Measurements from ENCODE around the gene LMBRD1.
"Not testable (repeated sequence)": the region's sequence is repeated elsewhere in the genome, so short reads cannot be mapped to it uniquely, and the experiment has no call there.

LMBRD1 gene

DNA sequence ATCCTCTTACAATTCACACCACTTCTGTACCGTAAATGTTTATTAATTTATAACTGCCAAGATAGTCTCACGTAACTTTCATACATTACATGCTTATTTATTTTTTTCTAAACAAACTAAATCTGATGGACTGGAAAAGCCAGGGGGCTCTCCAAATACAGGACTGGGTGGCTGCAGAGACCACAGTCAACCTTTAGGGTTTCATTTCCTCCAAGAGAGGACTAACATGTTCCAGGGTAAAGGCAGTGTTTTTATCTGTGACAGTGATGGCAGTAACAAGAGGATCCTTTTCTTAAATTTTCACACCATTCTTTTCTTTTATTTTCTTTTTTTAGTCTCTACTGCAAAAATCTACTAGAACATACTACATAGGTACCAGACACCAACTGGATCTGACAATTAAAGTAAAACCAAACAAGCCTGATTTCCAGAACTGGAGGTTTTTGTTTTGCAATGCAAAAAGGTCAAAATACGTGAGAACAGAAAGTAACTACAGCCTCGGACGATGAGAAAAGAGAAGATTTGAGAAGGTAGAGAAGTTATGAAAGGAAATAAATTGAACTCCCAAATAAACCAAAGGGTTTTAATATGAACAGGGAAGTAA is 1.2 kb downstream of the LMBRD1 start:
- DNase-seq, result no peak

DNA sequence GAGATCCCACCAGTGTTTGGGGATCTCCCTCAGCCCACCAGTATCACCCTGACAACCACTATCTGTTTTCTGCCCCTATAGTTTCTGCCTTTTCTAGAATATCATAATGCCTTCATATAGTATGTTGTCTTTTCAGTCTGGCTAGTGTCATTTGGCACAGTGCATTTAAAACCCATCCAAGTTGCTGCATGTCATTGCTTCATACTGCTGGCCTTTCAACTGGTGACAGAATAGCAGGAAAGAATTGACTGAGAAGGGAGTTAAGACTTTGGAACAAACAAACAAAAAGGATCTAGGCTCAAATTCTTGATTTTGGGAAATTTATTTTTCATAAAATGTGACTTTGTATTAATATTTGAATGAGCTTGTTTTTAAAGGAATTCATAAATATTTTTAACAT is 4.5 kb downstream of the LMBRD1 start:
- no peak for DNase-seq

- no peak for DNase-seq
Observed at GRCh38 chr6:69791065-69791471, 5.7 kb downstream of the LMBRD1 start.

GRCh38 chr6:69790629-69791028 is 6.2 kb downstream of the LMBRD1 start:
- DNase-seq, result no peak

DNA sequence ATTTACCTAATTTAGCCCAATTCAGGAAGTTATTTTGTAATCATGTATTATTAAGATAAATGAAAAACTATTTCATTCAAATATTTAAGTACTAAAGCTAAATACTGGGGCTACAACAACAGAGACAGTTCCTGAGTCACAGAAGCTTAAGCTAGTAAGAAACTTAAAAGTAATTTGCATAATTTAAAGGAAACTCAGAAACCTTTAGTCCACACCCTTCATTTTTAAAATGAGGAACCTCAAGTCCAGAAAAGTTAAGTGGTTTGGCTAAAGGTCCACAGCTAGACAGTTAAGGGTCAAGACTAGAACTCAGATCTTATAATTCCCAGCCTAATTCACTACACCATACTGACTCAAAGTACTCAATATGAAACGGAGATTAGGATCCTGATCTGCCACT is 7.2 kb downstream of the LMBRD1 start:
- no peak for DNase-seq

GRCh38 chr6:69787436-69787835 is 9.4 kb downstream of the LMBRD1 start:
- not testable (repeated sequence) for DNase-seq

DNA sequence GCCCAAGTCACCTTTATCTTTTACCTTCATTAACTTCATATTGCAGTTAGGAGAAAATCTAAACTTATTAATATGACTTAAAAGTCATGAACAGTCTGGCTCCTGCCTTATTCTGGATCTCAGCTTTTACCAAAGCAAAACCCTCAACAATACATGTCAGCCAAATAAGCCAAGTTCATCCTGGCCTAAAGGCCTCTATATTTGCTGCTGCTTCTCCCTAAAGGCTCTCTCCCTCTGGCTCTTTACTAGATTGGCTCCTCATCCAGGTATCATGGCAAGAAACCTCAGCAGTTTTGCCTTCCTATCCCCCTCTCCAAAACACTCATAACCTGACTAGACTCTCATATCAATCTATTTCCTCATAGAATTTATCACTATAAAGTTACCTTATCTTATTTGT is 11.1 kb downstream of the LMBRD1 start:
- no peak for DNase-seq

- DNase-seq, result no peak
Observed at GRCh38 chr6:69784595-69785377, 12.0 kb downstream of the LMBRD1 start.

- no peak for DNase-seq
Observed at GRCh38 chr6:69783108-69783507, 13.7 kb downstream of the LMBRD1 start.

DNA sequence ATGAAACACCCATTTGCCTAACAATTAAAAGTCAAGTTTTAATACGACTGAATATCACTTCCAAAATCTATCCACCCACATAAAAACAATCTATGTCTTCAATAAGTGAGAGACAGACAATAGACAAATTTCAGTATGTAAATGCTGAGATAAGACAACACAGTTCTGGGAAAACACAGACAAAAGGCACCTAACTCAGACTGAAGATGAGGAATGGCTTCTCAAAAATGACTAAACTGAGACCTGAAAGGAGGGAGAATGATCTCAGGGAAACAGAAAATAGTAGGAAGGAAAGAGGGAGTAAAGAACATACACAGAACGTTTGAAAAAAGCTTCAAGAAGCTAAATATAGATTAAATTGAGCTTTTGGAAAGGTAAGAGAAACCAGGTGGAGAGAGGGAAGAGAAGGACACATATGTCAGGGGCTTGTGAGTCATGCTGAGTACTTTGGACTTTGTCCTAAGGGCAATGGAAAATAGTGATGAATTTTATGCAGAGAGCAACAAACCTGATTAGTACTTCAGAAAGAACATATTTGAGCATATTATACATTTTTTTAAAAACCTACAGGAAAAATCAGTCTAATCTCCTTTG is 16.1 kb downstream of the LMBRD1 start:
- DNase-seq, result no peak

DNA sequence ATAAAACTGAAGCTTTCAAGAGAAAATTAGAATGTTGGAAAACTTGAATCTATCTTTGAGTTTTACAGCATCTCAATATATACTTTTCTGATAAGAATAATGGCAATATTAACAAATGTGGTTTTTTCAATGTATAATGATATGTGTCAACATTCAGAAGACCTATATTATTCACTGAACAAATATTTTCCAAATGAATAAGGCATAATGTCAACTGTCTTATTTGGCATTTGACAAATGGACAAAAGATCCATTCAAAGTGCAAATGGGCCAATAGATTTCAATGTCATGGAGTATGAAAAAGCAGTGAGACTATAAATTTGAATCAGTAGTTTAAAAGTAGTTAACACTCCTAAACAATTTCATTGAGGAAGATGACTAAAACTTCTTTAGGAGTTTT is 20.9 kb downstream of the LMBRD1 start:
- DNase-seq, result no peak

- no peak for DNase-seq
Observed at GRCh38 chr6:69775585-69775849, 21.3 kb downstream of the LMBRD1 start.

- no peak for DNase-seq
Observed at GRCh38 chr6:69774740-69775584, 21.8 kb downstream of the LMBRD1 start.

GRCh38 chr6:69771158-69771906 is 25.5 kb downstream of the LMBRD1 start:
- no peak for DNase-seq

DNA sequence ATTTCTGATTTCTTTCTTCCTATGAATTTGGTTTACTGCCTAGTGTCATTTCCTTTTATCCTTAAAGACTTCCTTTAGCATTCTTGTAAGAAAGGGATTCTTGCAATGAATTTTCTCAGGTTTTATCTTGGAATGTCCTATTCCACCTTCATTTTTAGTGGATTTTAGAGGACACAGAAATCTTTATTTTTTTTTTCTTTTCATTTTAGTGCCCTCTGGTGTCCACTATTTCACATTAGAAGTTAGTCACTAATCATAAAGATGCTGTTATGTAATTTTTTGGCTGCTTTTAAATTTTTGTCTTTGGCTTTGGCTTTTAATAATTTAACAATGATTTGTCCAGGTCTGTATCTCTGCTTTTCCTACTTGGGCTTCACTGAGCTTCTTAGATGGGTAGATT is 28.1 kb downstream of the LMBRD1 start:
- DNase-seq, result no peak

GRCh38 chr6:69763763-69764162 is 33.0 kb downstream of the LMBRD1 start:
- no peak for DNase-seq

- no peak for DNase-seq
Observed at GRCh38 chr6:69761853-69762252, 35.0 kb downstream of the LMBRD1 start.

- no peak for DNase-seq
Observed at GRCh38 chr6:69758214-69758613, 38.6 kb downstream of the LMBRD1 start.

DNA sequence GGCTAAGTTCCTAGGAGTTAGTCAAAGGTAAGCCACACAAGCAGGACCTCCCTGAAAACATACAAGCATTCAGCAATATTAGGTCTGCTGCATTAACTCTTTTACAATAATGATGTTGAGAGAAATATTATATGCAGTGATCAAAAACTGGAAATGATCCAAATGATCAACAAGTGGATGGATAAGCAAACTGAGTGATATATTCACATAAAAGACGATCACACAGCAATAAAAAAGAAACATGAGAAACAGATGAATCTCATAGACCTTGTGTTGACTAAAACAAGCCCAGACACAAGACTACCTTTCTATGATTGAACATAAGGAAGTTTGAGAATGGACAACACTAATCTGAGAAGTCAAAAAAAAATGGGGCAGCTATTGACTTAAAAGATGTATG is 39.9 kb downstream of the LMBRD1 start:
- no peak for DNase-seq

DNA sequence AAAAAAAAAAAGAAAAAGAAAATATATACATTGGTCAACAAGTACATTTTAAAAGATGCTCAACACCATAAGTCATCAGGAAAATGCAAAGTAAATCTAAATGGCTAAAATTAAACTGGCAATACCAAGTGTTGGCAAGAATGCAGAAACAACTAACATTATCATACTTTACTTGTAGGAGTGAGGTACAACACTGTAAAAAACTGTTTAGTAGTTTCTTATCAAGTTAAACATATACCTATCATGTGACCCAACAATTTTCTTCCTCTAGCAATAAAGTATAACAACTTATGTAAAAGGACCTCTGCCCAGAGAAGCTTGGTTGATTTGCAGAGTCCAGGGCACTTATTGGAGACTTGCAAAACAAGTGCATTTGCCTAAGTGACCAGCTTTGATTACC is 40.4 kb downstream of the LMBRD1 start:
- no peak for DNase-seq

GRCh38 chr6:69735027-69735426 is 61.8 kb downstream of the LMBRD1 start:
- DNase-seq, result no peak

GRCh38 chr6:69732640-69733039 is 64.2 kb downstream of the LMBRD1 start:
- DNase-seq, result no peak

DNA sequence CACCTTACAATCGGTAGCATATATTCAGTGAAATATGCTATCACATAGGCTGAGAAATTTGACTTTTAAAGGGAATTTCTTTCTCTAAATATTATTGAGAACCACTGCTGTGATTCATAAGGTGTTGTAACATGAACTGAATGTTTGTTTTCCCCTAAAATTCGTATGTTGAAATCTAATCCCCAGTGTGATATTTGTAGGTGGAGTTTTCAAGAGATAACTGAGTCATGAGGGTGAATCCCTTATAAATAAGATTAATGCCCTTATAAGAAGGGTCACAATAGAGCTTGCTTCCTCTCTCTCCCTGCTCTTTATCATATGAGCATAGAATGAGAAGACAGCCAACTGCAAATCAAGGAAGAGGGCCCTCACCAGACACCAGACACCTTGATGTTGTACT is 64.8 kb downstream of the LMBRD1 start:
- DNase-seq, result no peak

Data from activated effector memory CD4-positive, alpha-beta T cell treated with anti-CD3 and anti-CD28 coated beads, Interleukin-2, amount 50 U/mL, for 16 hours (primary cell).